Ishikawa (cell line): Measurements from ENCODE around the gene ABCB8.

Source experiments
- CEBPB ChIP-seq: IDR thresholded peaks from 2 replicates; pipeline ENCODE4 v1.6.1; 2012
- CREB1 ChIP-seq: IDR thresholded peaks from 2 replicates; pipeline ENCODE4 v1.6.1; 2012; ENCODE audit warnings: low read depth
- EGR1 ChIP-seq: IDR thresholded peaks from 2 replicates; pipeline ENCODE4 v1.6.1; 2012
- EP300 ChIP-seq: IDR thresholded peaks from 2 replicates; pipeline ENCODE4 v1.6.1; 2012; ENCODE audit warnings: borderline replicate concordance
- FOXM1 ChIP-seq: IDR thresholded peaks from 2 replicates; pipeline ENCODE4 v1.6.1; 2012; ENCODE audit warnings: low read depth, borderline replicate concordance
- NFIC ChIP-seq: IDR thresholded peaks from 2 replicates; pipeline ENCODE4 v1.6.1; 2012
- RAD21 ChIP-seq: IDR thresholded peaks from 2 replicates; pipeline ENCODE4 v1.6.1; 2012; ENCODE audit warnings: low read depth
- REST ChIP-seq: IDR thresholded peaks from 2 replicates; pipeline ENCODE4 v1.6.1; 2012; ENCODE audit warnings: low read depth, mild to moderate bottlenecking
- TAF1 ChIP-seq: IDR thresholded peaks from 2 replicates; pipeline ENCODE4 v1.6.1; 2012; ENCODE audit warnings: low read depth, mild to moderate bottlenecking
- TCF12 ChIP-seq: IDR thresholded peaks from 2 replicates; pipeline ENCODE4 v1.6.1; 2012; ENCODE audit warnings: low read depth
- TEAD4 ChIP-seq: IDR thresholded peaks from 2 replicates; pipeline ENCODE4 v1.6.1; 2012
- USF1 ChIP-seq: IDR thresholded peaks from 2 replicates; pipeline ENCODE4 v1.6.1; 2012
- YY1 ChIP-seq: IDR thresholded peaks from 2 replicates; pipeline ENCODE4 v1.6.1; 2012; ENCODE audit warnings: low read depth
- ZBTB7A ChIP-seq: IDR thresholded peaks from 2 replicates; pipeline ENCODE4 v1.6.1; 2012; ENCODE audit warnings: low read depth
- TF ChIP-seq, protein P1 (sequence below): IDR thresholded peaks from 2 replicates; pipeline ENCODE4 v1.6.1; 2012

Gene ABCB8

DNA sequence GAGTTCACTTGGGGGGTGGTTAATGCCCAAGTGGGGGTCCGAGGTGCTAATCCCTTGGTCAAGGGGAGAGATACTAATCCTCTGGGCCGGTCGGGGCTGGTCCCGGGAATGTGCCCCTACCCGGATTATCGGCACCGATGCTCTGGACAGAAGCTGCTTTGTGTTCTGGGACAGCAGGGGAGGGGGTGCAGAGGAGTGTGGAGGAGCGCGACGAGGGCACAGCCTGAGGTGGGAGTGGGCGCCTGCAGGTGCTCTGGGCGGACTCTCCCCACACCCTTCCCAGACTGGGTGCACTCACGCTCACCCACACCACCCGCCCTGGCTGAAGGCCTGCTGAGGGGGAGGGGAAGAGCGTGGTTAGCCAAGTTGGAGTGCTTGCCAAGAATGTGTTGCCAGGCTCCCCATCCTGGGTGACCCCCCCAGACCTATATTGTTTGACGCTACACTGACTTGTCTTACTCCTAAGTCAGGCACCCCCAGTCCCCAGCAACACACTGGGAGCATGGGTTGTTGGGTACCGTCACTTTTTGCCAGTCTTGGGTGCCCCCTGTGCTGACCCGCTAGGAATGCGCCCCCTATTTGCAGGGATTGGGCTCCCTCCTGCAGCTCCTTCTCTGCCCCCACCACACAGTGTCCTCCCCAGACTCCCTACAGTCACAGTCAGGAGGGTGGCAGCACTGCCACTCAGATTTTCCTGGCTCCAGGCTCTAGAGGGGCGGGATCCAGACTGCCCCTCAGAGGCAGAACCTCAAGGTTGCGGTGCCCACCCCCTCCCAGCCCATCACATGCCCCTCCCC lies 32.4 kb downstream of the ABCB8 start:
- TF ChIP-seq EP300 = 0 out of 2 replicates have a peak, but pooled peaks have one; percentile 23
- peak; percentile 52; the same call in 1 of the 2 replicates for TF ChIP-seq TEAD4
- TF ChIP-seq TAF1 = 0 out of 2 replicates have a peak, but pooled peaks have one; percentile 20
- TF ChIP-seq YY1 = no peak
- peak; percentile 60 for TF ChIP-seq TCF12
- no peak for TF ChIP-seq FOXM1
- TF ChIP-seq NFIC = peak; percentile 95
- no peak for TF ChIP-seq CREB1
- no peak; the same call in none of the 2 replicates for TF ChIP-seq ZBTB7A
- no peak for TF ChIP-seq REST
- TF ChIP-seq CEBPB = no peak
- TF ChIP-seq USF1 = no peak
- 0 out of 2 replicates have a peak, but pooled peaks have one; percentile 1 for TF ChIP-seq RAD21
- no peak for TF ChIP-seq EGR1
- TF ChIP-seq, protein P1, sequence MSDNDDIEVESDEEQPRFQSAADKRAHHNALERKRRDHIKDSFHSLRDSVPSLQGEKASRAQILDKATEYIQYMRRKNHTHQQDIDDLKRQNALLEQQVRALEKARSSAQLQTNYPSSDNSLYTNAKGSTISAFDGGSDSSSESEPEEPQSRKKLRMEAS = peak; percentile 75; the same call in 1 of the 2 replicates

GRCh38 chr7:151061213-151062110 lies 33.2 kb downstream of the ABCB8 start:
- TF ChIP-seq NFIC = no peak
- TF ChIP-seq EGR1 = no peak
- TF ChIP-seq CEBPB = no peak

GRCh38 chr7:151062111-151062398 lies 33.8 kb downstream of the ABCB8 start:
- no peak for TF ChIP-seq CEBPB

DNA sequence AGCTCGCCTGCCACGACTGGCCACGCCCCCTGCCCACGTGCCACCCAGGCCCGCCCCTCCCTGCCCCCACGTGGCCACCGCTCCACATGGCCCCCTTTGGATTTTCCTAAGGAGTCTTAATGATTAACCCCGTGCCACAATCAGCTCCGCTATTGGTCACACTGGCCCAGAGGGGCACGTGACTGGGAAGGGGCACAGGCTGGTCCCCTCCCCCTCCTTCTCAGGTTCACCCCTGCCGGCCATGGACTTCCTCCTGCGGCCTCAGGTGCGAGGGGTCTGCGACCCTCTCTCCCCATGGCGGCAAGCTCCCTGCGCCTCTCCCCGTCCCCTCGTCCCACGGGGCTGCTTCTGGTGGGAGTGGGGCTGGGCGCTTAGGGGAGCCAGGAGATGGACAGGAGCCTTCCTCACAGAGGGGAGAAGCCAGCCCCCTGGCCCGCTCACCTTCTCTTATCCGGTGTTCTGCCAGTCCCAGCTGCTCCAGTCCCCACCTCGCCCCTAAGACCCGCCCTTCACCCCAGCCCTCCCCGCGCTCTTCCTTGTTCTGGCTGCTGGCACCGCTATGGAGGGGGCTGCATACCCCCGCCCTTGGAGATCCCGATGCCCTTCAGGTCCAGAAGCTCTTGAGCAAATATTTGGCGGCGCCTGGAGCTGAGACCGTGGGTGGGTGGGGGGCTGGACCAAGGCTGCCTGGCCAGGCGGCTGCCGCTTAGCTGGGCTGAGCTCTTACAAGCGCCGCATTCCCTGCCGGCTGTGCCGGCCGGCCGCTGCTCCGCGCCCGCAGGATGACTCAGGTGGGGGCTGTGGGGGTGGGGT lies 34.4 kb downstream of the ABCB8 start:
- TF ChIP-seq USF1 = peak; percentile 76
- no peak for TF ChIP-seq CEBPB

DNA sequence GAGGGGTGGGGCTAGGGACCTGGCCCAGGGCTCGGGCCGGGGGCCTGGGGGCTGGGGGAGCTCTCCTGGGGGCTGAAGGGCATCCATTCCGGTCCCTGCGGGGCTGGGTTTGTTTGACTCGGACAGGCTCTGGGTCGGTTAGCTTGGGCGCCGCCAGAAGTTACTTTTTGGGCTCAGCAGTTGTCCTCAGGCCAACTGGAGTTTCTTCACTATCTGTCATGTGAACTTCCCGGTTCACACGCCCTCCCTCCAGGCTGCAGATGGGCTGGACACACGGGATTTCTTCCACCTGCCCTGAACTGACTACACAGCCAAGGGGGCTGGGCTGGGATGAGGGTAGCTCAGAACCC lies 34.9 kb downstream of the ABCB8 start:
- TF ChIP-seq, protein P1 = no peak
- TF ChIP-seq RAD21 = no peak
- TF ChIP-seq EGR1 = no peak
- TF ChIP-seq ZBTB7A = no peak

DNA sequence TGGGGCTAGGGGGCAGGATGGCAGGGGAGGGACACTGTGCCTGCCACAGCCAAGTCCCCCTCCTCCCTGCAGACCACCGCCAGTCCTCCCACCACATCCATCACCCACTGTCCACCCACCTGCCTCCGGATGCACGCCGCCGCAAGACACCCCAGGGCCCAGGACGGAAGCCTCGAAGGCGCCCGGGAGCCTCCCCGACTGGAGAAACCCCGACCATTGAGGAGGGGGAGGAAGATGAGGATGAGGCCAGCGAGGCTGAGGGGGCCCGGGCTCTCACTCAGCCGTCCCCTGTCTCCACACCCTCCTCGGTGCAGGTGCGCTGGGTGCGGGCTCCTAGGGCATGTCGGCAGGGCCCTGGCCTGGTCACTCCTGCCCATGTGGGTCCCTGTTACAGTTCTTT lies 36.2 kb downstream of the ABCB8 start:
- TF ChIP-seq YY1 (no peak), RAD21 (no peak)

DNA sequence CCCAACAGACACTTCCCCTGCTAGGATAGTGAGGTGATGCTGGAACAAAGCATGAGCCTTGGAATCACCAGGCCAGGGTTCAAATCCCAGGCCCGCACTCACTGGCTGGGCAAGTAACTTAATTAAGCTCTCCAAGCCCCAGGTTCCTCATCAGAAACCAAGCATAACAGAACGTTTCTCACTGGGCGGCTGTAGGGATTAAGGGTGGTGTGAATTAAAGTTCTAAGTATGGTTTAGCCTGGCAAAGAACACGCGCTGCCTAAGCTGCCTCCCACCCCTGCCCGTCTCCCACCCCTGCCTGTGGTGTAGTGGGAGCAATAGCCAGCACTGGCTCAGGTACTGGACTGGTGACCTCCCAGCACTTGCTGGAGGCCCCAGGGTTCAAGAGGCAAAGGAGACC lies 36.7 kb downstream of the ABCB8 start:
- TF ChIP-seq EGR1 (no peak), TAF1 (no peak), RAD21 (no peak), TCF12 (no peak), NFIC (no peak), REST (no peak)
- TF ChIP-seq, protein P1 = no peak
